ENCODE measurements around the gene PER2. TPM values are rescaled to one million over a fixed set of nuclear protein-coding genes. Genes with fewer than 3 reads are reported as not detected.

The PER2 gene
- total and polyA plus RNA-seq, 2 of the 13 experiments (the other 11 are each of a cell fraction or from before 2014, with no cell fraction given) = 5.1 to 9.4 TPM

- TF ChIP-seq EED (CRISPR knock-in tag; IDR thresholded peaks at IDR 0.05) (no peak), ZSCAN21 (CRISPR knock-in tag; IDR thresholded peaks at IDR 0.05; ENCODE audit: borderline replicate concordance) (no peak), ZNF30 (CRISPR knock-in tag; IDR thresholded peaks at IDR 0.05) (0 out of 2 replicates have a peak, but pooled peaks have one; percentile 58), ZNF232 (CRISPR knock-in tag; IDR thresholded peaks at IDR 0.05; ENCODE audit: borderline replicate concordance) (no peak), ZNF704 (CRISPR knock-in tag; IDR thresholded peaks at IDR 0.05; ENCODE audit: borderline replicate concordance) (no peak), PRDM4 (CRISPR knock-in tag; IDR thresholded peaks at IDR 0.05; ENCODE audit: borderline replicate concordance) (no peak), ZNF317 (CRISPR knock-in tag; IDR thresholded peaks at IDR 0.05) (no peak), ZBTB34 (CRISPR knock-in tag; IDR thresholded peaks at IDR 0.05) (no peak), MTF1 (CRISPR knock-in tag; IDR thresholded peaks at IDR 0.05) (no peak), CERS6 (CRISPR knock-in tag; IDR thresholded peaks at IDR 0.05) (no peak), MYNN (CRISPR knock-in tag; IDR thresholded peaks at IDR 0.05; ENCODE audit: low read depth) (0 out of 2 replicates have a peak, but pooled peaks have one; percentile 56), FOXK2 (IDR thresholded peaks at IDR 0.05) (no peak), SP5 (CRISPR knock-in tag; IDR thresholded peaks at IDR 0.05; ENCODE audit: borderline replicate concordance, low read depth) (no peak), LBX2 (CRISPR knock-in tag; IDR thresholded peaks at IDR 0.05; ENCODE audit: borderline replicate concordance) (0 out of 2 replicates have a peak, but pooled peaks have one; percentile 47), ZBTB37 (CRISPR knock-in tag; IDR thresholded peaks at IDR 0.05) (no peak), STAT6 (CRISPR knock-in tag; IDR thresholded peaks at IDR 0.05; ENCODE audit: borderline replicate concordance) (no peak), ZNF567 (CRISPR knock-in tag; IDR thresholded peaks at IDR 0.05; ENCODE audit: borderline replicate concordance) (0 out of 2 replicates have a peak, but pooled peaks have one; percentile 33)
These were observed 6.2 kb upstream of the PER2 start (continued) for GRCh38 chr2:238294393-238295143.
